ENCODE results near the gene MBD5.

The MBD5 gene

DNA sequence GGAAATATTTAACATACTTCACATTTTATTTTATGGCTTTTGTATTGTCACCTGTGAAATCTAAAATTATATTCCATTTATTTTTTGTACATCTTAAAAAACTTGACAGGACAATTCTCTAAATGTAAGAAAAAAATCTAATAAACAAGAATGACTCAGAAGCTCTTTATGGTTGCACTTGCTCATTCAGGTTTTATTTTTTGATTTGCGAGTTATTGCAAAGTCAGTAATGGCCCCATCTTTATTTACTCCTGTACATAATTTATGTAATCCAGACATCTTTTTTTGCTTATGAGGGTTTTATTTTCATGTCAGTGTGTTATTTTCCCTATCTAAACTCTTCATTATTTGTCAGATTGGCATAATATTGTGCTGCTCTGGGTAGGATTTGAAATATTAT, 145.1 kb downstream of the MBD5 start:
- no peak for TF ChIP-seq CTCF (IDR thresholded peaks at IDR 0.05; ENCODE audit: low read depth, low read length, missing control alignments)
- in situ Hi-C loops (cut with HindIII; ENCODE audit: low pct_ligation_motif_present, low sequenced_read_pairs), result no loop called here
- DNase-seq, result no peak
- H3K4me3 ChIP-seq (ENCODE audit: low read depth, low read length), result no peak overlapping the region
- no peaks in the 10 kb centered on the region for H3K27me3 ChIP-seq (replicated peaks)
- H3K27ac ChIP-seq, result no peak overlapping the region
- no peaks in the 10 kb centered on the region for H3K36me3 ChIP-seq (replicated peaks)

GRCh38 chr2:148167241-148167766, 146.4 kb downstream of the MBD5 start:
- Histone ChIP-seq H3K36me3 (replicated peaks) (no peaks in the 10 kb centered on the region), H3K27me3 (replicated peaks) (no peaks in the 10 kb centered on the region), H3K27ac (no peak overlapping the region), H3K4me3 (ENCODE audit: low read depth, low read length) (no peak overlapping the region)
- in situ Hi-C loops (cut with HindIII; ENCODE audit: low pct_ligation_motif_present, low sequenced_read_pairs), result no loop called here
- no peak for DNase-seq
- TF ChIP-seq CTCF (IDR thresholded peaks at IDR 0.05; ENCODE audit: low read depth, low read length, missing control alignments), result no peak

DNA sequence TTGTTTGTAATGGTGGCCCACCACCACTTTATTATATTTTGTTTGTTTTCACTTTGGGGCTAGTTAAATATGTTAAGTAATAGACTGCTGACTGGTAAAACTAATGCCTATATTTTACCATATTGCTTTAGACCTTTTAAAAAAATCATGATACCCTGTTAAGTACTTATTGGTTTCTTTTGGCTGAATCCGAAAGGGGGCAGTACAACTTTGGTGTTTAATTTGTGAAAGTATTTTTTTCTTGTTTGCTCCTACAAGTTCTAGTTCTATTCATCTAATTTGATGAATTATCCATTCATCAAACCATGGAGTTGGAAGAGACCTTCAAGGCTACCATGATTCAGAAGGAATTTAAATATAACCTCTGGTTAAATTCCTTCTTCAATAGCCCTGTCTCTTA, 147.0 kb downstream of the MBD5 start:
- no peak overlapping the region for H3K4me3 ChIP-seq (ENCODE audit: low read depth, low read length)
- TF ChIP-seq CTCF (IDR thresholded peaks at IDR 0.05; ENCODE audit: low read depth, low read length, missing control alignments), result no peak
- no peak overlapping the region for H3K27ac ChIP-seq
- in situ Hi-C loops (cut with HindIII; ENCODE audit: low pct_ligation_motif_present, low sequenced_read_pairs), result no loop called here
- DNase-seq, result no peak
- H3K27me3 ChIP-seq (replicated peaks), result no peaks in the 10 kb centered on the region
- H3K36me3 ChIP-seq (replicated peaks), result no peaks in the 10 kb centered on the region

DNA sequence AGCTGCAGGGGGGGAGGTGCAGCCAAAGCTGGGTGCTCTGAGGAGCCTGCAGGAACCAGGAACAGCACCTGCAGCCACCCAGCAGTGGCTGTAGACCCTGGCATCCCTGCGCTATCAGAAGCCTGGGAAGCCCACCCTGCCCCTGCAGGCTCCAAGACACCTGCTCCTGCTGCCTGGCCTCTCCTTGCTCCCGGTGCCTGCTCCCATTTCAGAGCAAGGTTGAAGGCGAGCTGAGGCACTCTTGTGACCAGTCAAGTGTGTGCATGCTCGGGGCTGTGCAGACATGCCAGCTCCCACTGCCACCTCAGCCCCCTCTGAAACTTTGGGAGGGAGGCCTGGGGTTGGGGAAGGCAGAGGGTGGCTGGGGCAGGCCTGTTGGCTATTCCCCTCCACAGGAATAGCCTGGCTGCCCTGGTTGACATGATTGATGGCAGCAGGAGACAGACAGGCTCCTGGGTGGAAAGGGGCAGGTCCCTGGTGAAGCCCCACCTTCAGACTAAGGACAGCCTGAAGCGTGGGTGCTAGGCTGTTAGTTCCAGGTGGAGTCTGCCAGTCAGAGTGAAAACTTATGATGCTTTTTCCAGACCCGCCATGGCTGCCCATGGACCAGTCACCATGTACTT, 151.4 kb downstream of the MBD5 start:
- in situ Hi-C loops (cut with HindIII; ENCODE audit: low pct_ligation_motif_present, low sequenced_read_pairs), result no loop called here
- TF ChIP-seq CTCF (IDR thresholded peaks at IDR 0.05; ENCODE audit: low read depth, low read length, missing control alignments), result no peak
- no peaks in the 10 kb centered on the region for H3K36me3 ChIP-seq (replicated peaks)
- no peaks in the 10 kb centered on the region for H3K27me3 ChIP-seq (replicated peaks)
- DNase-seq, result no peak
- H3K27ac ChIP-seq, result no peak overlapping the region
- no peak overlapping the region for H3K4me3 ChIP-seq (ENCODE audit: low read depth, low read length)

GRCh38 chr2:148173168-148173567, 152.3 kb downstream of the MBD5 start:
- Histone ChIP-seq H3K27me3 (replicated peaks) (no peaks in the 10 kb centered on the region), H3K4me3 (ENCODE audit: low read depth, low read length) (no peak overlapping the region), H3K36me3 (replicated peaks) (no peaks in the 10 kb centered on the region), H3K27ac (no peak overlapping the region)
- no peak for DNase-seq
- TF ChIP-seq CTCF (IDR thresholded peaks at IDR 0.05; ENCODE audit: low read depth, low read length, missing control alignments), result no peak
- in situ Hi-C loops (cut with HindIII; ENCODE audit: low pct_ligation_motif_present, low sequenced_read_pairs), result no loop called here

DNA sequence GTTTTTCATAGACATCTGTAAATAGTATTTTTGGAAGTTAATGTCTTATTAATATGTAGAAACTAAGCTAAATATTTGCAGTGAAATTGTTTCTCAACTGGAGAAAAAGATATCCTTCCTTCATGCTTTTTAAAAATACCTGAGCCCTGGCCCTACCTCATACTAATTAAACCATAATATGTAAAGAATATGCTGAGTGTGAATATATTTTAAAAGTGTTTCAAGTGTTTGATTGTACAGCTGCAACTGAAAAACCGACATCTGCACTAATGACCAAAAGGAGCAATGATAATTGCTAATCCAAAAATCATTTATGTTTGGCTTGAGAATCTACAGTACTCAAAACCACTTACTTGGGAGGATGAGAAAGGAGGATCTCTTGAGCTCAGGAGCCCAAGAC, 156.7 kb downstream of the MBD5 start:
- H3K27ac ChIP-seq, result no peak overlapping the region
- no peaks in the 10 kb centered on the region for H3K27me3 ChIP-seq (replicated peaks)
- no peak overlapping the region for H3K4me3 ChIP-seq (ENCODE audit: low read depth, low read length)
- in situ Hi-C loops (cut with HindIII; ENCODE audit: low pct_ligation_motif_present, low sequenced_read_pairs), result no loop called here
- H3K36me3 ChIP-seq (replicated peaks), result no peaks in the 10 kb centered on the region
- no peak for TF ChIP-seq CTCF (IDR thresholded peaks at IDR 0.05; ENCODE audit: low read depth, low read length, missing control alignments)
- DNase-seq, result no peak
